NT2/D1 (cell line): ENCODE measurements around the gene WSCD1.

ENCODE experiments used
- SUZ12 ChIP-seq: IDR thresholded peaks from 2 replicates; pipeline ENCODE4 v1.6.1; 2011; ENCODE audit not compliant: insufficient read length, insufficient read depth; ENCODE audit errors: extremely low read depth
- ZNF274 ChIP-seq: IDR thresholded peaks from 2 replicates; pipeline ENCODE4 v1.6.1; 2011; ENCODE audit warnings: mild to moderate bottlenecking, low read depth, low read length

GRCh38 chr17:6109536-6109935, 39.4 kb downstream of the WSCD1 start:
- TF ChIP-seq ZNF274: no peak
- TF ChIP-seq SUZ12: no peak
